Measurements from ENCODE around the gene PNPLA1.

Gene PNPLA1

DNA sequence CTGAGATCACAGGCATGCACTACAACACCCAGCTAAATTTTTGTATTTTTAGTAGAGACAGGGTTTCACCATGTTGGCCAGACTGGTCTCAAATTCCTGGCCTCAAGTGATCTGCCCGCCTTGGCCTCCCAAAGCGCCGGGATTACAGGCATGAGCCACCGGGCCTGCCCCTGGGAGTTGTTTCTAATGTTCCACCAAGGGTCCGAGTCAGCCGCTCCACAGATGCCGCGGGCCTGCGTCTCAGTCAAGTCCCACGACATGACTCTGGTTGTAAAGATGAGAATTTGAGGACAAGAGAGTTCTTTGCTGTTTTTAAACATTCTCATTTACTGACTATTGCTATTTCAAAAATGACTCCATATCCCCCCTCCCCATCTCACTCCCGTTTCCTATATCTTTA, 36.0 kb downstream of the PNPLA1 start:
- no peak overlapping the region for H3K4me3 ChIP-seq (ENCODE audit: low read depth, low read length)
- TF ChIP-seq CTCF (IDR thresholded peaks at IDR 0.05; ENCODE audit: borderline replicate concordance, insufficient read depth, low read depth, low read length), result no peak

DNA sequence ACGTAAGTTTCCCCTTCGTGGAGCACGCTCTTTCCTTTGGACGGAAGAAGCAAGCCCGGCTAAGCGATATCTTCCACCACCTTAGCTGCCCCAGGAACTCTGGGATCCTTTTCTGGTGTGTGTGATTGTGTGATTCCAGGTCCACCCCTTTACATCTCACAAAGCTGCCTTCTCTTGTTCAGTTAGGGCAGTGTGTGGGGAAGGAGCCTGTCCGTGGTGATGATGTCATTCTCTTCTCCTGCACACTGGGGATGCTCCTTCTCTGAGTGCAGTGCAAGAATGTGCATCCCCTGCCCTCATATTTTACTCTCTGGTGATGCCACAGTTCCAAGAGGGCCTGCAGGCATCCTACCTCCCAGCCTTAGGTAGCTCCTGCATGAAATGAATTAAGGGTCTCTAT, 36.5 kb downstream of the PNPLA1 start:
- TF ChIP-seq CTCF (IDR thresholded peaks at IDR 0.05; ENCODE audit: borderline replicate concordance, insufficient read depth, low read depth, low read length), result no peak
- no peak overlapping the region for H3K4me3 ChIP-seq (ENCODE audit: low read depth, low read length)

DNA sequence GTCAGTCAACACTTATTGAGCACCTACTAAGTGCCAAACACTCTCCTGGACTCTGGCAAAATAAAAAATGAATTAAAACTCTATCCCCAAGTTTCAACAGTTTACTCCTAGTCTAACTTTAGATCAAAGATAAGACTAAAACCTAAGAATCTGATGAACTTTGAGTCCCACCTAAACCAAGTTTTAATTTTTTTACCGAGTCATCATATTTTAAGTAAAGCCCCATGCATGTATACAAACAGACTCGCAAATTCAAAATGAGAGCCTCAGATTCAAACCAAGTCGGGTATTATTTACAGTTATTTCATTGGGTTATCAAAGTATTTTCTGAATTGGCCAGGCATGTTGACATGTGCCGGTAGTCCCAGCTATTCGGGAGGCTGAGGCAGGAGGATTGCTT, 38.7 kb downstream of the PNPLA1 start:
- H3K4me3 ChIP-seq (ENCODE audit: low read depth, low read length), result no peak overlapping the region
- TF ChIP-seq CTCF (IDR thresholded peaks at IDR 0.05; ENCODE audit: borderline replicate concordance, insufficient read depth, low read depth, low read length), result no peak

- no peak for TF ChIP-seq CTCF (IDR thresholded peaks at IDR 0.05; ENCODE audit: borderline replicate concordance, insufficient read depth, low read depth, low read length)
- H3K4me3 ChIP-seq (ENCODE audit: low read depth, low read length), result no peak overlapping the region
Observed at GRCh38 chr6:36309203-36309602, 39.3 kb downstream of the PNPLA1 start.

DNA sequence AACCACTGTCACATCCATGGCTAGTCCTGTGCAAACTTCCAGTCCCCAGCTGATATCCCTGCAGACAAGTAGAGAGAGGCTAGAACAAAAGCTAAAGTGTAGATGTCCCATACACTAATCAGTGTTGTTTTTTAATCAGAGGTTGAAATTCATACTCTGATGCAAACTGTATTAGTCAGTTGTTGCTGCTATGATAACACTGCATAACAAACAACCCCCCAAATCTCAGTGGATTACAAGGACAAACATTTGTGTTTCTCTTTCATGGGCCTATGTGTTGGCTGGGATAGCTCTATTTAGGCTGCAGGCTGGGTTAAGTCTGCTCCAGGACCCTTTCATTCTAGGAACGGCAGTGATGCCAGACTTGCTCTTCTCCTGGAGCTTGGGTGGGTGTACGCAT, 40.0 kb downstream of the PNPLA1 start:
- H3K4me3 ChIP-seq (ENCODE audit: low read depth, low read length), result no peak overlapping the region
- no peak for TF ChIP-seq CTCF (IDR thresholded peaks at IDR 0.05; ENCODE audit: borderline replicate concordance, insufficient read depth, low read depth, low read length)

- no peak for TF ChIP-seq CTCF (IDR thresholded peaks at IDR 0.05; ENCODE audit: borderline replicate concordance, insufficient read depth, low read depth, low read length)
- no peak overlapping the region for H3K4me3 ChIP-seq (ENCODE audit: low read depth, low read length)
Observed at GRCh38 chr6:36312854-36313648, 43.2 kb downstream of the PNPLA1 start.

- TF ChIP-seq CTCF (IDR thresholded peaks at IDR 0.05; ENCODE audit: borderline replicate concordance, insufficient read depth, low read depth, low read length), result no peak
- H3K4me3 ChIP-seq (ENCODE audit: low read depth, low read length), result no peak overlapping the region
Observed at GRCh38 chr6:36313649-36313936, 43.7 kb downstream of the PNPLA1 start.

All from GM12875 (cell line).